Measurements from ENCODE around the gene FAM170B.

DNA sequence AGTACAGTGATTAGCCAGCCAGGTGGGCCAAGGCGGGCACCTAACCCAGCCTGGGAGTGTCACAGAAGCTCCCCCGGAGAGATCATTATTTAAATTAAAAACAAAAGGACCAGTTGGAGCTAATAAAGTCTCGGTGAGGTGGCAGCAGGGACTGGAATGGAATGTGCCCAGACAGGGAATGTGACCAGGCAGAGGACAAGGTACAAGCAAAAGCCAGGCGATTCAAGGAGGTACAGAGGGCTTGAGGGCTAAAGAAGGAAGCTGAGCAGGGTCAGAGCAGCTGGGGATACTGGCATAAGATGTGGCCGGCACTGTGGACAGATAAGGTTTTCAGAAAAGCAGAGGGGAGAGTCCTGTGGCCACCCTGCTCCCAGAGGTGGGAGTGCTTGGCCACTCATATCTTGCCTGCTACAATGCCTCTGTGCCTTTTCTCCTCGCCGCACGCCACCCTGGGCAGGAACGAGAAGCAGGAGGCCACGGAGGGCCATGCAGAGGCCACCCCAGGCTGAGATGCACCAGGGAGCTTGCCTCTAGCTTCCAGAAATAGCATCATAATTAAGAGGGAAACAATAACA lies 41.2 kb upstream of the FAM170B start:
- TF ChIP-seq, protein P1, sequence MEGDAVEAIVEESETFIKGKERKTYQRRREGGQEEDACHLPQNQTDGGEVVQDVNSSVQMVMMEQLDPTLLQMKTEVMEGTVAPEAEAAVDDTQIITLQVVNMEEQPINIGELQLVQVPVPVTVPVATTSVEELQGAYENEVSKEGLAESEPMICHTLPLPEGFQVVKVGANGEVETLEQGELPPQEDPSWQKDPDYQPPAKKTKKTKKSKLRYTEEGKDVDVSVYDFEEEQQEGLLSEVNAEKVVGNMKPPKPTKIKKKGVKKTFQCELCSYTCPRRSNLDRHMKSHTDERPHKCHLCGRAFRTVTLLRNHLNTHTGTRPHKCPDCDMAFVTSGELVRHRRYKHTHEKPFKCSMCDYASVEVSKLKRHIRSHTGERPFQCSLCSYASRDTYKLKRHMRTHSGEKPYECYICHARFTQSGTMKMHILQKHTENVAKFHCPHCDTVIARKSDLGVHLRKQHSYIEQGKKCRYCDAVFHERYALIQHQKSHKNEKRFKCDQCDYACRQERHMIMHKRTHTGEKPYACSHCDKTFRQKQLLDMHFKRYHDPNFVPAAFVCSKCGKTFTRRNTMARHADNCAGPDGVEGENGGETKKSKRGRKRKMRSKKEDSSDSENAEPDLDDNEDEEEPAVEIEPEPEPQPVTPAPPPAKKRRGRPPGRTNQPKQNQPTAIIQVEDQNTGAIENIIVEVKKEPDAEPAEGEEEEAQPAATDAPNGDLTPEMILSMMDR (conservative IDR thresholded peaks at IDR 0.05; ENCODE audit: low read length), result no peak
- TF ChIP-seq EZH2phosphoT487 (IDR thresholded peaks at IDR 0.05; ENCODE audit: borderline replicate concordance), result no peak

Data from Loucy (cell line).